ENCODE measurements around the gene WSCD2. TPM values are rescaled to one million over a fixed set of nuclear protein-coding genes. Genes with fewer than 3 reads are reported as not detected.

WSCD2 gene
- total and polyA plus RNA-seq, 2 of the 4 experiments (the other 2 are of a cell fraction) = not detected

GRCh38 chr12:108277613-108278012, 148.5 kb downstream of the WSCD2 start:
- dilution Hi-C loops (cut with HindIII; ENCODE audit: low sequenced_read_pairs, unreplicated experiment) = no loop called here
- H3K27me3 ChIP-seq (ENCODE audit: control insufficient read depth, insufficient read depth, low read length) = no peaks in the 10 kb centered on the region

More at GRCh38 chr12:108277613-108278012, 148.5 kb downstream of the WSCD2 start:
- no TSS peak for BruUV-seq (replicated peaks)
- Histone ChIP-seq H3K4me1 (ENCODE audit: control insufficient read depth, insufficient read depth, low read length) (no peaks in the 10 kb centered on the region), H2BK5ac (ENCODE audit: low read depth, low read length, poor library complexity, severe bottlenecking) (no peak overlapping the region), H3K4ac (ENCODE audit: low read depth, low read length) (no peak overlapping the region), H3K9ac (ENCODE audit: low read depth, low read length) (no peak overlapping the region), H3K4me3 (ENCODE audit: insufficient read depth, low read depth, low read length) (no peak overlapping the region), H3K9me1 (ENCODE audit: insufficient read depth, low read length) (no peaks in the 10 kb centered on the region), H3K36me3 (ENCODE audit: control insufficient read depth, insufficient read depth, low read length) (no peaks in the 10 kb centered on the region), H3K27ac (ENCODE audit: insufficient read depth, low read length) (no peak overlapping the region), H2BK15ac (ENCODE audit: low read depth, low read length) (no peak overlapping the region), H3K79me1 (ENCODE audit: low read depth in 1 of 2, low read length in 2 of 2) (no peaks in the 10 kb centered on the region), H2BK20ac (ENCODE audit: low read depth, low read length) (no peak overlapping the region), H3K23ac (ENCODE audit: low read depth, low read length) (no peak overlapping the region), H3K18ac (ENCODE audit: low read depth, low read length) (no peak overlapping the region), H3K9me3 (ENCODE audit: control insufficient read depth, insufficient read depth, low read length) (no peaks in the 10 kb centered on the region), H3K4me2 (ENCODE audit: low read depth, low read length) (no peak overlapping the region), H4K8ac (ENCODE audit: low read depth in 2 of 2, low read length in 2 of 2) (no peak overlapping the region), H4K20me1 (ENCODE audit: insufficient read depth, low read length) (no peaks in the 10 kb centered on the region), H4K91ac (ENCODE audit: insufficient read depth, low read depth, low read length) (no peak overlapping the region), H3K14ac (replicated peaks; ENCODE audit: low read depth, low read length) (no peak overlapping the region), H2AK5ac (ENCODE audit: low read depth, low read length) (no peak overlapping the region), H3K56ac (ENCODE audit: extremely low read depth, insufficient read depth, low read length) (no peak overlapping the region), H2AFZ (replicated peaks; ENCODE audit: low read length, poor library complexity) (no peak overlapping the region), H4K5ac (ENCODE audit: low read depth, low read length) (no peak overlapping the region), H2BK120ac (ENCODE audit: low read depth, low read length) (no peak overlapping the region), H2AK9ac (replicated peaks; ENCODE audit: low read depth, low read length, poor library complexity) (no peak overlapping the region)
- in situ Hi-C loops (cut with MboI; ENCODE audit: low sequenced_read_pairs) (no loop called here), intact Hi-C loops (cut with micrococcal nuclease) (no loop called here)
- DNase-seq = no peak
- ATAC-seq (ENCODE audit: low read depth) = no peak
- CTCF ChIA-PET = no interaction called here
- POLR2A ChIA-PET (ENCODE audit: unreplicated experiment) = no interaction called here
- no peak for TF ChIP-seq BHLHE40 (IDR thresholded peaks at IDR 0.05; ENCODE audit: low read depth, low read length)
- TF ChIP-seq USF2 (IDR thresholded peaks at IDR 0.05; ENCODE audit: low read depth, low read length) = no peak
- no peak for TF ChIP-seq RAD21 (IDR thresholded peaks at IDR 0.05; ENCODE audit: low read length)
- TF ChIP-seq CTCF (conservative IDR thresholded peaks at IDR 0.05; ENCODE audit: low read depth, low read length) = no peak
- no peak for TF ChIP-seq POLR2A (IDR thresholded peaks at IDR 0.05; ENCODE audit: low read depth, low read length)
- TF ChIP-seq MXI1 (IDR thresholded peaks at IDR 0.05; ENCODE audit: borderline replicate concordance, low read depth, low read length) = no peak
- TF ChIP-seq FOS (IDR thresholded peaks at IDR 0.05; ENCODE audit: low read depth, low read length) = no peak
- no peak for TF ChIP-seq RFX5 (IDR thresholded peaks at IDR 0.05; ENCODE audit: low read depth, low read length)
- TF ChIP-seq MAFK (IDR thresholded peaks at IDR 0.05; ENCODE audit: low read depth, low read length) = no peak
- no peak for TF ChIP-seq CEBPB (IDR thresholded peaks at IDR 0.05; ENCODE audit: low read depth, low read length)
- no peak for TF ChIP-seq ELK1 (IDR thresholded peaks at IDR 0.05; ENCODE audit: borderline replicate concordance, low read depth, low read length)
- TF ChIP-seq CHD1 (IDR thresholded peaks at IDR 0.05; ENCODE audit: low read depth, low read length) = no peak
- TF ChIP-seq MAZ (IDR thresholded peaks at IDR 0.05; ENCODE audit: borderline replicate concordance, low read depth, low read length) = no peak
- no peak for TF ChIP-seq RCOR1 (IDR thresholded peaks at IDR 0.05; ENCODE audit: insufficient replicate concordance, low read length)
- no peak for TF ChIP-seq SMC3 (IDR thresholded peaks at IDR 0.05; ENCODE audit: low read depth, low read length)
- TF ChIP-seq NFE2L2 (IDR thresholded peaks at IDR 0.05; ENCODE audit: low read depth, low read length) = no peak

All from IMR-90 (cell line).